IMR-90 (cell line): Measurements from ENCODE around the gene ZNF780A. TPM values are rescaled to one million over a fixed set of nuclear protein-coding genes. Genes with fewer than 3 reads are reported as not detected.

Experiments used
- ATAC-seq: fragments of 200-7000 bp; cut with Tn5 transposase; 2 replicates; pipeline ENCODE4 v1.9.1; 2020; ENCODE audit warnings: low read depth, mild to moderate bottlenecking, moderate library complexity
- BruUV-seq: library from RNA; stranded (reverse); fragments of 400-500 nt; replicated peaks from 2 replicates; lab custom pipeline; 2021; lab: Mats Ljungman, UMichigan
- CTCF ChIA-PET: fragments of 300-600 bp; formaldehyde crosslinking; extraction: SDS; loops from one replicate; lab custom pipeline; 2021; ENCODE audit warnings: antibody characterized with exemption; lab: Yijun Ruan, JAX
- POLR2A ChIA-PET: fragments of 300-600 bp; sonication (Branson Sonifier 250); formaldehyde crosslinking; loops from one replicate; lab custom pipeline; 2022; ENCODE audit warnings: antibody characterized with exemption; ENCODE audit not compliant: unreplicated experiment; lab: Charles Lee
- DNase-seq: peaks from one replicate; pipeline ENCODE4 v3.0.0; 2013
- H2AFZ ChIP-seq: replicated peaks from 2 replicates; pipeline ENCODE3; 2013; ENCODE audit warnings: low read length, mild to moderate bottlenecking; ENCODE audit not compliant: poor library complexity
- H2AK5ac ChIP-seq: 2 replicates; pipeline ENCODE4 v1.6.1; 2013; ENCODE audit warnings: low read depth, low read length, inconsistent platforms
- H2AK9ac ChIP-seq: replicated peaks from 2 replicates; pipeline ENCODE3; 2013; ENCODE audit warnings: mild to moderate bottlenecking, low read depth, low read length, moderate library complexity; ENCODE audit not compliant: poor library complexity
- H2BK120ac ChIP-seq: 2 replicates; pipeline ENCODE4 v1.6.1; 2013; ENCODE audit warnings: low read depth, low read length, inconsistent platforms
- H2BK15ac ChIP-seq: 3 replicates; pipeline ENCODE4 v1.6.1; 2013; ENCODE audit warnings: low read depth, low read length, inconsistent platforms
- H2BK20ac ChIP-seq: 2 replicates; pipeline ENCODE4 v1.6.1; 2013; ENCODE audit warnings: low read depth, mild to moderate bottlenecking, inconsistent platforms, low read length, moderate library complexity
- H2BK5ac ChIP-seq: 2 replicates; pipeline ENCODE4 v1.6.1; 2013; ENCODE audit warnings: mild to moderate bottlenecking, low read depth, low read length, inconsistent platforms; ENCODE audit not compliant: poor library complexity, severe bottlenecking
- H3K14ac ChIP-seq: replicated peaks from 2 replicates; pipeline ENCODE4 v1.6.1; 2013; ENCODE audit warnings: low read depth, low read length, inconsistent platforms
- H3K18ac ChIP-seq: 2 replicates; pipeline ENCODE4 v1.6.1; 2013; ENCODE audit warnings: low read depth, low read length, control low read depth
- H3K23ac ChIP-seq: 2 replicates; pipeline ENCODE4 v1.6.1; 2013; ENCODE audit warnings: low read depth, low read length, inconsistent platforms
- H3K27ac ChIP-seq: 2 replicates; pipeline ENCODE4 v1.5.1; 2013; ENCODE audit warnings: mild to moderate bottlenecking, control low read depth, low read length; ENCODE audit not compliant: insufficient read depth
- H3K27me3 ChIP-seq: 2 replicates; pipeline ENCODE4 v1.6.1; 2013; ENCODE audit warnings: low read length; ENCODE audit not compliant: control insufficient read depth, insufficient read depth
- H3K36me3 ChIP-seq: 2 replicates; pipeline ENCODE4 v1.6.1; 2013; ENCODE audit warnings: low read length, mixed read lengths; ENCODE audit not compliant: control insufficient read depth, insufficient read depth
- H3K4ac ChIP-seq: 2 replicates; pipeline ENCODE4 v1.6.1; 2013; ENCODE audit warnings: low read depth, low read length, inconsistent platforms
- H3K4me1 ChIP-seq: 2 replicates; pipeline ENCODE4 v1.6.1; 2013; ENCODE audit warnings: low read length, mixed read lengths; ENCODE audit not compliant: control insufficient read depth, insufficient read depth
- H3K4me2 ChIP-seq: 2 replicates; pipeline ENCODE4 v1.6.1; 2013; ENCODE audit warnings: low read depth, mild to moderate bottlenecking, control low read depth, low read length, moderate library complexity
- H3K4me3 ChIP-seq: 2 replicates; pipeline ENCODE4 v1.5.1; 2013; ENCODE audit warnings: low read depth, mild to moderate bottlenecking, control low read depth, low read length, moderate library complexity; ENCODE audit not compliant: insufficient read depth
- H3K56ac ChIP-seq: 2 replicates; pipeline ENCODE4 v1.6.1; 2013; ENCODE audit warnings: low read length, inconsistent platforms; ENCODE audit not compliant: insufficient read depth; ENCODE audit errors: extremely low read depth
- H3K79me1 ChIP-seq, 2 experiments: 2 replicates each; pipeline ENCODE4 v1.6.1; 2013; ENCODE audit warnings: low read length in 2 of 2, inconsistent platforms in 1 of 2, low read depth in 1 of 2
- H3K9ac ChIP-seq: 2 replicates; pipeline ENCODE4 v1.6.1; 2013; ENCODE audit warnings: low read depth, low read length, control low read depth
- H3K9me1 ChIP-seq: 2 replicates; pipeline ENCODE4 v1.6.1; 2013; ENCODE audit warnings: low read length, inconsistent platforms; ENCODE audit not compliant: insufficient read depth
- H3K9me3 ChIP-seq: 2 replicates; pipeline ENCODE4 v1.6.1; 2013; ENCODE audit warnings: low read length; ENCODE audit not compliant: control insufficient read depth, insufficient read depth
- H4K20me1 ChIP-seq: 2 replicates; pipeline ENCODE4 v1.6.1; 2013; ENCODE audit warnings: low read length, inconsistent platforms; ENCODE audit not compliant: insufficient read depth
- H4K5ac ChIP-seq: 2 replicates; pipeline ENCODE4 v1.6.1; 2013; ENCODE audit warnings: mild to moderate bottlenecking, low read depth, low read length, control low read depth
- H4K8ac ChIP-seq, 2 experiments: 2 replicates each; pipeline ENCODE4 v1.6.1; 2013; ENCODE audit warnings: low read depth in 2 of 2, low read length in 2 of 2, control low read depth in 1 of 2, inconsistent platforms in 1 of 2
- H4K91ac ChIP-seq: 2 replicates; pipeline ENCODE4 v1.6.1; 2013; ENCODE audit warnings: low read depth, low read length, inconsistent platforms; ENCODE audit not compliant: insufficient read depth
- CEBPB ChIP-seq: IDR thresholded peaks from 2 replicates; pipeline ENCODE4 v1.6.1; 2012; ENCODE audit warnings: low read depth, low read length, improper control_type of control experiment
- CTCF ChIP-seq: conservative IDR thresholded peaks from 2 replicates; pipeline ENCODE4 v1.5.1; 2012; ENCODE audit warnings: mild to moderate bottlenecking, low read depth, low read length, improper control_type of control experiment
- FOS ChIP-seq: fragments of 150-350 bp; IDR thresholded peaks from 2 replicates; pipeline ENCODE4 v1.6.1; 2016; ENCODE audit warnings: low read depth, low read length
- MAZ ChIP-seq: IDR thresholded peaks from 2 replicates; pipeline ENCODE4 v1.6.1; 2012; ENCODE audit warnings: low read depth, mild to moderate bottlenecking, low read length, improper control_type of control experiment, moderate library complexity, borderline replicate concordance
- MXI1 ChIP-seq: IDR thresholded peaks from 2 replicates; pipeline ENCODE4 v1.6.1; 2012; ENCODE audit warnings: low read depth, mild to moderate bottlenecking, low read length, moderate library complexity, borderline replicate concordance
- RCOR1 ChIP-seq: IDR thresholded peaks from 2 replicates; pipeline ENCODE4 v1.6.1; 2012; ENCODE audit warnings: mild to moderate bottlenecking, low read length, improper control_type of control experiment; ENCODE audit not compliant: insufficient replicate concordance
- WGBS, 2 experiments: methylation state at CpG; one replicate each; pipeline versions ENCODE4 v1.1.5 to v1.1.7; 2013; ENCODE audit warnings: missing lambda C conversion rate in 2 of 2; ENCODE audit not compliant: insufficient read length in 1 of 2; ENCODE audit errors: extremely low coverage in 2 of 2; 5-methylcytosine and 5-hydroxymethylcytosine counted together
- dilution Hi-C: fragments of 300-500 bp; cut with HindIII; formaldehyde crosslinking; loops from one replicate; pipeline ENCODE4 v1.14.3; 2018; ENCODE audit warnings: low sequenced_read_pairs; ENCODE audit not compliant: unreplicated experiment
- in situ Hi-C: fragments of 300-500 bp; cut with MboI; formaldehyde crosslinking; loops from 3 replicates; pipeline ENCODE4 v1.14.3; 2019; ENCODE audit warnings: low sequenced_read_pairs, inconsistent platforms, mixed read lengths
- intact Hi-C: fragments of 100-400 bp; cut with micrococcal nuclease; formaldehyde crosslinking; loops from 2 replicates; pipeline ENCODE4 v1.10.0; 2022
- polyA plus RNA-seq, 3 experiments: library from polyadenylated mRNA; depleted of rRNA; stranded (reverse); fragments of >200 nt; gene quantifications; 2 replicates each; pipeline ENCODE4 v1.2.3, GENCODE V29; 2012; ENCODE audit warnings: low replicate concordance in 1 of 3
- total RNA-seq: library from RNA; depleted of rRNA; stranded (reverse); fragments of >200 nt; gene quantifications from 2 replicates; pipeline ENCODE4 v1.2.3, GENCODE V29; 2012

Gene ZNF780A
- total and polyA plus RNA-seq, 2 of the 4 experiments (the other 2 are of a cell fraction), result 6.2 to 17.0 TPM

GRCh38 chr19:40089462-40089861 is 1.3 kb downstream of the ZNF780A start:
- Histone ChIP-seq H2BK15ac (no peak overlapping the region), H3K4me3 (no peak overlapping the region), H2AK5ac (no peak overlapping the region), H2AFZ (no peak overlapping the region), H3K56ac (no peak overlapping the region), H4K5ac (no peak overlapping the region), H3K79me1 (peaks cover 15 to 27% of the 10 kb centered on the region in 2 experiments), H4K91ac (no peak overlapping the region), H3K4ac (no peak overlapping the region), H3K9ac (peak overlapping the region; percentile 54; the same call in 1 of the 2 replicates), H3K4me1 (no peaks in the 10 kb centered on the region), H3K9me3 (no peaks in the 10 kb centered on the region), H3K14ac (no peak overlapping the region), H2BK20ac (no peak overlapping the region), H3K9me1 (peaks cover 5% of the 10 kb centered on the region; the same call in 1 of the 2 replicates), H4K8ac (no peak overlapping the region; a peak in 1 of 4 replicates), H3K27ac (no peak overlapping the region), H3K23ac (peak overlapping the region; percentile 89; the same call in 1 of the 2 replicates), H3K27me3 (no peaks in the 10 kb centered on the region), H2BK120ac (no peak overlapping the region), H3K18ac (no peak overlapping the region), H3K36me3 (peaks cover 3% of the 10 kb centered on the region; the same call in 1 of the 2 replicates), H2AK9ac (no peak overlapping the region), H3K4me2 (peak overlapping the region; percentile 88), H4K20me1 (no peaks in the 10 kb centered on the region), H2BK5ac (no peak overlapping the region)
- DNase-seq (peak; percentile 8), ATAC-seq (no peak)
- no TSS peak for BruUV-seq
- intact Hi-C loops, result no loop called here
- WGBS, 2 experiments, result no CpG with 5 or more reads among the region's 4 CpGs
- in situ Hi-C loops, result no loop called here
- CTCF ChIA-PET, result no interaction called here
- dilution Hi-C loops, result no loop called here
- POLR2A ChIA-PET, result interaction anchor here (0.6 kb wide), 1 partner anchor 706 kb away, joined by 8 read pairs; no protein-coding TSS in a partner anchor
- no peak for TF ChIP-seq FOS
- no peak for TF ChIP-seq CEBPB
- no peak for TF ChIP-seq CTCF
- TF ChIP-seq MAZ, result no peak
- no peak for TF ChIP-seq RCOR1
- no peak for TF ChIP-seq MXI1
